Activated B cell treated with CpG ODN at 0.5 μM for 24 hours (primary cell): ENCODE measurements around the gene PTTG1IP. TPM values are rescaled to one million over a fixed set of nuclear protein-coding genes. Genes with fewer than 3 reads are reported as not detected.
A peak's percentile ranks its signal among the peaks of the same experiment; 100 is the strongest.

Source experiments
- ATAC-seq: fragments of 200-7000 bp; cut with Tn5 transposase; one replicate; pipeline ENCODE4 v1.10.0; 2021; ENCODE audit warnings: low read depth, mild to moderate bottlenecking, moderate library complexity
- CTCF ChIA-PET: fragments of 350-600 bp; sonication (Branson Sonifier 250); formaldehyde crosslinking; loops from one replicate; lab custom pipeline; 2021; ENCODE audit warnings: antibody characterized with exemption; lab: Charles Lee
- POLR2A ChIA-PET: fragments of 350-600 bp; sonication (Branson Sonifier 250); formaldehyde crosslinking; loops from one replicate; lab custom pipeline; 2021; ENCODE audit warnings: antibody characterized with exemption; lab: Charles Lee
- DNase-seq: peaks from one replicate; pipeline ENCODE4 v3.0.0; 2022
- H3K27ac Mint-ChIP-seq: one replicate; pipeline ENCODE4 v1.8.0; 2020; ENCODE audit warnings: mixed read lengths
- H3K27me3 Mint-ChIP-seq: one replicate; pipeline ENCODE4 v1.8.0; 2021; ENCODE audit warnings: mixed read lengths
- H3K36me3 Mint-ChIP-seq: one replicate; pipeline ENCODE4 v1.8.0; 2021; ENCODE audit warnings: low read depth, mixed read lengths
- H3K4me1 Mint-ChIP-seq: one replicate; pipeline ENCODE4 v1.8.0; 2021; ENCODE audit warnings: mixed read lengths
- H3K4me3 Mint-ChIP-seq: one replicate; pipeline ENCODE4 v1.8.0; 2020; ENCODE audit warnings: mild to moderate bottlenecking, mixed read lengths
- H3K9me3 Mint-ChIP-seq: one replicate; pipeline ENCODE4 v1.8.0; 2020; ENCODE audit warnings: mixed read lengths
- CTCF ChIP-seq: fragments of 200-600 bp; IDR thresholded peaks from one replicate; pipeline ENCODE4 v1.8.0; 2022; ENCODE audit warnings: antibody characterized with exemption, mild to moderate bottlenecking
- intact Hi-C: fragments of 100-400 bp; cut with micrococcal nuclease; formaldehyde crosslinking; loops from one replicate; pipeline ENCODE4 v1.15.1; 2024
- total RNA-seq: library from RNA; stranded (reverse); gene quantifications from 2 replicates; pipeline ENCODE4 v1.2.3, GENCODE V29; 2022

The PTTG1IP gene
- total RNA-seq, 1 donor from 2014 or later: 36.6 TPM

- ATAC-seq (no peak), DNase-seq (no peak)
- no peaks in the 10 kb centered on the region for H3K36me3 Mint-ChIP-seq
- no peaks in the 10 kb centered on the region for H3K9me3 Mint-ChIP-seq
- intact Hi-C loops: no loop called here
- no peak overlapping the region for H3K4me3 Mint-ChIP-seq
- ChIA-PET CTCF (no interaction called here), POLR2A (no interaction called here)
- H3K4me1 Mint-ChIP-seq: no peaks in the 10 kb centered on the region
- TF ChIP-seq CTCF: no peak
- peaks cover 23% of the 10 kb centered on the region for H3K27me3 Mint-ChIP-seq
- no peak overlapping the region for H3K27ac Mint-ChIP-seq
Measured at GRCh38 chr21:44837537-44837936, 36.0 kb downstream of the PTTG1IP start.

GRCh38 chr21:44836666-44837471 is 36.6 kb downstream of the PTTG1IP start:
- DNase-seq (peak; percentile 10), ATAC-seq (no peak)
- H3K36me3 Mint-ChIP-seq: no peaks in the 10 kb centered on the region
- H3K27me3 Mint-ChIP-seq: peaks cover 17% of the 10 kb centered on the region
- TF ChIP-seq CTCF: no peak
- CTCF ChIA-PET: no interaction called here
- no peak overlapping the region for H3K4me3 Mint-ChIP-seq
- POLR2A ChIA-PET: no interaction called here
- no peaks in the 10 kb centered on the region for H3K4me1 Mint-ChIP-seq
- H3K9me3 Mint-ChIP-seq: no peaks in the 10 kb centered on the region
- intact Hi-C loops: no loop called here
- H3K27ac Mint-ChIP-seq: no peak overlapping the region

GRCh38 chr21:44836349-44836665 is 37.2 kb downstream of the PTTG1IP start:
- intact Hi-C loops: no loop called here
- POLR2A ChIA-PET: no interaction called here
- DNase-seq: no peak
- ATAC-seq: no peak
- Mint-ChIP-seq H3K9me3 (no peaks in the 10 kb centered on the region), H3K4me3 (no peak overlapping the region), H3K4me1 (peaks cover 5% of the 10 kb centered on the region), H3K36me3 (no peaks in the 10 kb centered on the region), H3K27ac (no peak overlapping the region), H3K27me3 (peaks cover 12% of the 10 kb centered on the region)
- CTCF ChIA-PET: no interaction called here
- TF ChIP-seq CTCF: no peak

DNA sequence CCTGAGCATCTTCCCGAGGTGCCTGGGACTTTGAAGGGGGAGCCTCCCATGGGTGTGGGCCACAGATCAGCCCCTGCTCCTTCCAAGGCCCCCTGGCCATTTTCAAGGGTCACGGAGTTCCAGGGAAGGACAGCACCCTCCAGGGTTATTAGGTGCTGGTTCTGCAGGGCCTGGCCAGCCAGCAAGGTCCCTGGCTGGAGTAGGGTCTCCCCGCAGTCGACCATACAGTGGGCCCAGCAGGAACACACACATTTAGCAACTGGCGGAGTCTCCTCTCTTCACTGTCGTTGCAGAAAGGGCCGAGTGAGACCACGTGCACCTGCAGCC is 37.9 kb downstream of the PTTG1IP start:
- Mint-ChIP-seq H3K36me3 (no peaks in the 10 kb centered on the region), H3K27ac (no peak overlapping the region), H3K27me3 (peaks cover 8% of the 10 kb centered on the region), H3K4me3 (no peak overlapping the region), H3K9me3 (no peaks in the 10 kb centered on the region), H3K4me1 (peaks cover 11% of the 10 kb centered on the region)
- DNase-seq (peak; percentile 11), ATAC-seq (no peak)
- no peak for TF ChIP-seq CTCF
- CTCF ChIA-PET: no interaction called here
- intact Hi-C loops: no loop called here
- POLR2A ChIA-PET: no interaction called here

DNA sequence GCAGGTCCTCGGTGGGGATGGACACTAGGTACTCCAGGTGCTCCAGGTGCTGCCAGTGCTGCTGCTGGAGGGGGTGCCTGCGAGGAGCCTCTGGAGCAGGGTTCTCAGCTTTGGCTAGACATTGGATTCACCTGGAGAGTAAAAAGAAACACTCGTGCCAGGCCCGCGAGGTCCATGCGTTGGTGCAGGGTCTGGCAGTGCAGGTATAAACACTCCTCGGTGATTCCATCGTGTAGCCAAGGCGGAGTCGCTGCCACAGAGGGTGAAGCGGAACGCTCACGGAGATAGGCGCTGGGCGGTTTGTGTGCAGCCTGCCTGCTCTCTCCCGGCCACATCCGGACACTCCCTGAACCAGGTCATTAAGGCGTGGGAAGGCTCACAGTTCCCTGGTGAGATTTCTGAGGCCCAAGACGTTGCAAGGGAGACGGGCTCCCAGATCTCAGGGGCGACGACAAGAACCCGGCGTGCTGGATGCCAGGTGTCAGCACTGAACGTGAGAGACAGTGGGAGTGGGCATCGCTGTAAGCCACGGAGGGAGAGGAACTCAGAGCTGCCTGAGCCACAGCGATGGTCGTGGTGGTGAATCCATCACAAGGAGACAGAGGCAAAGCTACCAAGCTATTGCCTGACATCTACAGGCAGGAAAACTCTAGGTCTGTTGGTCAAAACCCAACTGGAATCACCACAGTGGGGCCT is 38.4 kb downstream of the PTTG1IP start:
- ATAC-seq: no peak
- H3K27me3 Mint-ChIP-seq: peaks cover 8% of the 10 kb centered on the region
- H3K27ac Mint-ChIP-seq: no peak overlapping the region
- no peak overlapping the region for H3K4me3 Mint-ChIP-seq
- DNase-seq: peak; percentile 7
- H3K4me1 Mint-ChIP-seq: peaks cover 14% of the 10 kb centered on the region
- CTCF ChIA-PET: no interaction called here
- TF ChIP-seq CTCF: no peak
- intact Hi-C loops: no loop called here
- POLR2A ChIA-PET: no interaction called here
- no peaks in the 10 kb centered on the region for H3K9me3 Mint-ChIP-seq
- H3K36me3 Mint-ChIP-seq: no peaks in the 10 kb centered on the region
